Renal cortical epithelial cell (primary cell): ENCODE results near the gene KCNK7. TPM values are rescaled to one million over a fixed set of nuclear protein-coding genes. Genes with fewer than 3 reads are reported as not detected.
A peak's percentile ranks its signal among the peaks of the same experiment; 100 is the strongest.

Source experiments
- DNase-seq: peaks from one replicate; pipeline ENCODE4 v3.0.0-alpha.2; 2011; ENCODE audit warnings: low read depth
- total RNA-seq: library from RNA; depleted of rRNA; stranded (reverse); fragments of >200 nt; gene quantifications from 2 replicates; pipeline ENCODE4 v1.2.3, GENCODE V29; 2014

The KCNK7 gene
- total RNA-seq, 1 donor from 2014 or later = 0.20 TPM

DNA sequence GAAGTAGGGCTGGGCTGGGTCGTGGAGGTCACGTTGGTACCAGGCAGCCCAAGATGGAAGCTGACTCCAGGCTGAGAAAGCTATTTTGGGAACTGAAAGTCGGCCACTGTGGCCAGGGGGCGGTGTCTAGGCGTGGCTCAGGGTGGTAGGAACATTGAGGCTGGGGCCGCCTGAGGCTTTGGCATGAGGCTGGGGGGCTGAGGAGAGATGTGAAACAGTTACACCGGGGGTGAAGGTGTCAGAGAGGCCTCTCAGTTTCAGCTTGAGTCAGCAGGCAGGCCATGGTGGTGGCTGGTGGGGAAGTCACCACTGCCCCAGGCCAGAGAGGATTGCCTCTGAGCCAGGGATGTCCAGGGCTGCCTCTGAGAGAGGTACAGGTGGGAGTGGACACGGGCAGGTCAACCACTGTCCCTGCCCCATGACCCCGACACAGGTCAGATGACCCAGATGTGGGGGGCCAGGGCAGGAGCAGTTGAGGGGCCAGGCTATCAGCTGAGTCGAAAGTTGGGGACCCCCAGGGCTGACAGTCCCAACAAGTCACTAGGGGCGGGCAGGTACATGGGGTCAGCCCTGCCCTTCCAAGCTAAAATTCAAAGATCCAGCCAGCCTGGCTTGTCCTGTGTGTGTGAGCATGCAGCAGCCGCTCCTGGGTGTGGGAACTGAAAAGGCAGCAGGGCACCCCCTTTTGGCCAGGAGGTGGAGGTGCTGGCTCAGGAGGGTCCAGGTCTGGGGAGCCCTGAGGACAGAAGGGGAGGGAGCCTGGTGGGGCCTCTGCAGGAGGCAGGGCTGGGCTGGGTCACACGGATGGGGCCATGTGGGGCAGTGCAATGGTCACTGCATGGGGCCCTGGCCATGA, 7.2 kb downstream of the KCNK7 start:
- peak; percentile 40 for DNase-seq

DNA sequence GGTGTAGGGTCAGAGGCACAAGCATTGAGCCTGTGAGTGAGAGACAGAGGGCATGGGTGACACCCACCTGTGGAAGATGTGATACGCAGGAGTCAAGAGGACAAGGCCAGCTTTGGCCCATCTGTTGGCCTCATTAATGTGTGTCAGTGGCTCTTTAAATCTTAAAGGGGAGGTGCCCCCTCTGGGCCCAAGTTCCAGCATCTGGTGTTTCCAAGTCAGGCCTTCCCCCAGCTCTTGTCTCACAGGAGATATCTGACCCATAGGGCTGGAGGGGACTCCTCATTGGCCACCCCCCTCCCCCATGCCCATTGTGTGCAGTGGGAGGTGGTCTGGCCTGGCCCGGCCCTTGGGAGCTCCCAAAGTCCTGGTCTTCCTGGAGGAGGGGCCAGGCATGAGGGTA, 8.9 kb downstream of the KCNK7 start:
- DNase-seq = no peak

DNA sequence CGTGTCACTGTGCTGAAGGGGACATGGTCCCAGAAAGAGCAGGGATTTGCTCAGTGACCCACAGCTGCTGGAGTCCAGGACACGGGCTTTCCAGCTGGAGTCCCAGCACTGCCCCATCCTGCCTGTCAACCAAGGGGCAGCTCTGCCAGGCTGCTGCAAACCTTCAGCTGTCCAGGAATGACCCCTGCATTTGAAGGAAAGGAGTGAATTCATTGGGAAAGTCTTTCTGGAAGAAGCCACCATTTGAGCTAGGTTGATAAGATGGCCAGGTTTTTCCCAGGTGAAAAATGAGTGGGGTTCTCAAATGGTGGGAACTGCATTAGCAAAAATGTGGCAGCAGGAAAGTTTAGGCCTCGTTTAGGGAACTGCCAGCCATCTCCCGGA, 9.4 kb downstream of the KCNK7 start:
- DNase-seq = no peak

DNA sequence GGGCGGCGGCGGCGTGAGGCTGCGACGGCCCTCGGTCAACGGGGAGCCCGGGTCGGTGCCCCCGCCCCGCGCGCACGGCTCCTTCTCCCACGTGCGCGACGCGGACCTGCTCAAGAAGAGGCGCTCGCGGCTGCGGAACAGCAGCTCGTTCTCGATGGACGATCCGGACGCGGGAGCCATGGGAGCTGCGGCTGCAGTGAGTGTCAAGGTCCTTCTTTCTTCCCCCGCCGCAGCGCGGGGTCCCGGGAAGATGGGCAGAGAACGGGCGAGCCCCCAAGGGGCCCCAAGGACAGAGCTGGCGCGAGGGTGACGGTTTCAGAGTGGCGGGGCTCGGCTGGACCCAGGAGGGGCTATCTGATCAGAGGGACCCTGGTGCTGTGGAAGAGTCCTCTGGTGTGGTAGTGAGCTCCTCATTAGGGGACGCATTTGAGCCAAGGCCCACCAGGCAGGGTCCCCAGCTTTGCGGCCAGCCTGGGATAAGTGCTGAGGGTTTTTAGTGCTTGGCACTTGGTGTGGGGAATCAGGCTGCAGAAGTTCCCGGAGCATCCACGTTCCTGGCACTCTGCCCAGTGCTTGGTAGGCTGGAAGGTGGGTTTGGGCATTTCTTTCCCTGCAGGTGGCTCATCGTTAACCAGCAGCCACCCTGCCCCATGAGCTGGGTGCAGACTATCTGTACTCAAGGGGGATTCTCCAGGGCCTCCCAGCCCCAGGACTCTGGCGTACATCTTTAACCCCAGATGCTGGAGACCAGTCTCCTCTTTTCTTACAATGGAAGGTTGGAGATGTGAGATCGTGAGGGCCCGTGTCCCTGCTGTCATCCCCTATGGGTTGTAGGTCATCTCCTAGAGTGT, 10.0 kb downstream of the KCNK7 start:
- no peak for DNase-seq

DNA sequence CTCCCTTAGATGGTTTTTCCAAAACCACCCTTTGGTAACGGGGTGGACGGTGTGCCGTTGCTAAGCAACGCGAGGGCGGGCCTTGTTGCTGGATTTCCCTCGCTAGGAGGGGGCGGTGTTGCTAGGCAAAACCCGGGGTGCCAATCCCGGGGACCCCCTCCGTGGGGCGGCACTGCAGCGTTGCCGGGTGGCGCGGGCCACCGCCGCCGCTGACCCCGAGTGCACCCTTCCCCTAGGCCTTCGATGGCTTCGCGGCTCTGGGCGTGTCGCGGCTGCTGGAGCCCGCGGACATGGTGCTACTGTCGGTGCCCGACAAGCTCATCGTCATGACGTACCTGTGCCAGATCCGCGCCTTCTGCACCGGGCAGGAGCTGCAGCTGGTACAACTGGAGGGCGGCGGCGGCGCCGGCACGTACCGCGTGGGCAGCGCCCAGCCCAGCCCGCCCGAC, 10.9 kb downstream of the KCNK7 start:
- no peak for DNase-seq

DNA sequence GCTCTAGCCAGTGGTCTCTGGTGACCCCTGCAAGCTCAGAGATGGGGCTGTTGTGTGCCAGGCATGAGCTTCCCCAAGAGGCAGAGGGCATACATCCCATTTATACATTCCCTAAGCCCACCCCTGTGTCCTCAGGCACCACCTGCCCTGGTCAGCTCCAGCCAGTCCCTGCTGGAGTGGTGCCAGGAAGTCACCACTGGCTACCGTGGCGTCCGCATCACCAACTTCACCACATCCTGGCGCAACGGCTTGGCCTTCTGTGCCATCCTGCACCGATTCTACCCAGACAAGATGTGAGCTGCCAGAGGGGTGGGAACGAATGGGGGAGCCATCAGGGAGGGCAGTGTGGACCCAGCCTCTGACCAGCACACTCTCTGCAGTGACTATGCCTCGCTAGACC, 11.5 kb downstream of the KCNK7 start:
- DNase-seq = no peak

DNA sequence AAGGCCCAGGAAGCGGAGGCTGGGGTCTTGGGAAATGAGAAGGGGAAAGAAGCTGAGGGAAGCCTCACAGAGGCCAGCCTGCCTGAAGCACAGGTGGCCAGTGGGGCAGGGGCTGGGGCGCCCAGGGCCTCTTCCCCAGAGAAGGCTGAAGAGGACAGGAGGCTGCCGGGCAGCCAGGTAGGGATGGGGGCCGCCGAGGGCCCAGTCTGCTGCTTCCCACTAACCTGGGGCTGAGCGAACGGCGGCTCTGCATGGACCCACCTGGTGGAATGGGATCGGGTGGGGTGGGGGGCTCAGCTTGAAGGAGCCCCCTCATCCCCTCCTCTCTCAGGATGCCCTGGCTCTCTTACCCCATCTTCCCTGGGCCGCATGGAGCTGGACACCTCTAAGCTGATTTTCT, 12.0 kb downstream of the KCNK7 start:
- DNase-seq = no peak

DNA sequence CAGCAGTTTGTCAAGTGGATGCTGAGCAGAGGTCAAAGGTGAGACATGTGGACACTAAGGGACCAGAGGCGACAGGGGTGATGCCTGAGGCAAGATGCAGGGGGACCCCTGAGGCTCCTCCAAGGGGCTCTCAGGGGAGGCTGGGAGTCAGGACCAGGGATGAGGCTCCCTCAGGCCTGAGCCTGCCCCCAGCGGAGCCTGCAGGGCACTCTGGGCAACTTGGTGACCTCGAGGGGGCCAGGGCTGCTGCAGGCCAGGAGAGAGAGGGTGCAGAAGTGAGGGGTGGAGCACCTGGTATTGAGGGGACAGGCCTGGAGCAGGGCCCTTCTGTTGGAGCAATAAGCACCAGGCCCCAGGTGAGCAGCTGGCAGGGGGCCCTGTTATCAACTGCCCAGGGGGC, 13.7 kb downstream of the KCNK7 start:
- no peak for DNase-seq

DNA sequence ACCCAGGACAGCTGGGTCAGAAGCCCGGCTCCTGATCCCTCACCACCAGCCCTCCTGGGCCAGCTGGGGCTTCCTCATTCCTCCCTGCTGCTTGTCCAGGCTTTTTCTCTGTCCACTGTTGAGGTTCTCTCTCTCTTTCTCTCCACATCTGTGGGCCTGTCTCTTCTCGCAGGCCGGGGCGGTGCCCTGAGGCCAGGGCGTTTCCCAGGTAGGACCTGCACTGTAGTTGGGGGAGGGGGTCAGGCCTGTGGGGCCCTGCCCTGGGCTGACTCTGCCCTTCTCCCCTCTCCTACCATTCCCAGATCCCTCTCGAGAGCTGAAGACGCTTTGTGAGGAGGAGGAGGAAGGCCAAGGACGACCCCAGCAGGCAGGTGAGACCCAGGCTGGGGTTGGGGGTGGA, 14.8 kb downstream of the KCNK7 start:
- DNase-seq = no peak

DNA sequence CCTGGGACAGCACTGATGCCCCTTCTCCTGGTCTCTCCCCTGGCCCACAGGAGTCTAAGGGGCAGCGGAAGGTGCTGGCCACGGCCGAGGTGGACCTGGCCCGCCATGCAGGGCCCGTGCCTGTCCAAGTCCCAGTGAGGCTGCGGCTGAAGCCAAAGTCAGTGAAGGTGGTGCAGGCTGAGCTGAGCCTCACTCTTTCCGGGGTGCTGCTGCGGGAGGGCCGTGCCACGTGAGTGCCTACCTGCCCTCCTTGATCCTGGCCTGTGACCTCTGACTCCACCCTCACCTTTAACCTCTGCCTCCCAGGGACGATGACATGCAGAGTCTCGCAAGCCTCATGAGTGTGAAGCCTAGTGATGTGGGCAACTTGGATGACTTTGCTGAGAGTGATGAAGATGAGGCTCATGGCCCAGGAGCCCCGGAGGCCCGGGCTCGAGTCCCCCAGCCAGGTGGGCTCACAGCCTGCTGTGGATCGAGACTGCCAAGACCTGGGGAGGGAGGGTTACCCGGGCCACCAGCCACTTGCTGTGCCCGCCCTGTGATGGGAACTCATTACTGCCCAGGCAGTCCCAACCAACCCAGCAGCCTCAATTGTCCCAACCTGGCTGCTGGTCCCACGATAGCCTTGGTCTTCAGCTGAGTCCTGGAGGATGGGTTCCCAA, 15.4 kb downstream of the KCNK7 start:
- no peak for DNase-seq

DNA sequence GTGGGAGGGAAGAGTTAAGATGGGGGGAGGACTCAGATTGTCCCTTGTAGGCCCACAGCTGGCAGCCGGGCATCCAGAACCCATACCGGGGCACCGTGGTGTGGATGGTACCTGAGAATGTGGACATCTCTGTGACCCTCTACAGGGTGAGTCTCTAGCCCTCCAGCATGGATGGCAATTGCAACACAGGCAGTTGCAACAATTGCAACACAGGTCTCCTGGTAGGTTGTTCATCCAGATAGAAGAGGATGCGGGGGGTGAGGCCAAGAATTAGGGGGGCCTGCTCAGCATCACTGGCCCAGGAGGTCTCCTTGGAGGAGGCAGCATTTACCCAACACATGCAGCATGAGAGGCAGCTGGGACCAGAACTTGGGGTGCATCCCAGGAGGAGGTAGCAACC, 16.3 kb downstream of the KCNK7 start:
- DNase-seq = no peak

DNA sequence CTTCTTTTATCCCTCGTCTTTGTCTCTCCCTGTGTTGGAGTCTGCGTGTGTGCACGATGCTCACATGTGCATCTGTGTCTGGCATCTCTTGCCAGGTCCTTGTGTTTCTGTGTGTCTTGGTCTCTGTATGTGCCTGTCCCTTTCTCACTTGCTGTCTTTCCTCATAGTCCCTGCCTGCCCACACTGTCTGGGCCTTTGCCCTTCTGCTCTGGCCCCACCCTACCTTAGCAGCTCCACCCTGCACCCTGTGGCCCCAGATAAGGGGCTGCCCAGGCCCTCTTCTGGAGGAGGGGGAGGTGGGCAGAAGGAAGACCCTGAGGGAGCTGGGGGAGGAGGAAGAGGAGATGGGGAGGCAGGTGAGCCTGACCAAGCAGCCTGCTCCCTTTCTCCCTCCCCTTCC, 16.9 kb downstream of the KCNK7 start:
- DNase-seq = no peak

DNA sequence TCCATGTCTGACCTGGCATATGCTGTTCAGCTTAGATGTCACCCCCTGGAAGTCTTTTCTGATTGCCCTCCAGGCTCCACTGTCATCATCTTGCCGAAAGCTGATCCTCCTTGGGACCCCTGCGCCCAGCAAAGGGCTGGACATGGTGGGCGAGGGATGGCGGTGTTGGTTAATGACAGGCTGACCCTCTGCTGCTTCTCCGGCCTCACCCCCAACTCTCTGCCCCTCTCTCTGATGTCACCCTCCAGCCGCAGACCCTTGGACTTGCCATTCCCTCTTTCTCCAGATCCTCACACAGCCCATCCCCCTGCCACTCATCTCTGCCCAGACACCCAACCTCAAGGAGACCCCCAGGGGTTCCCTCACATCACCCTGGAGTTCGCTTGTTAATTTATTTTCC, 17.5 kb downstream of the KCNK7 start:
- DNase-seq = no peak

DNA sequence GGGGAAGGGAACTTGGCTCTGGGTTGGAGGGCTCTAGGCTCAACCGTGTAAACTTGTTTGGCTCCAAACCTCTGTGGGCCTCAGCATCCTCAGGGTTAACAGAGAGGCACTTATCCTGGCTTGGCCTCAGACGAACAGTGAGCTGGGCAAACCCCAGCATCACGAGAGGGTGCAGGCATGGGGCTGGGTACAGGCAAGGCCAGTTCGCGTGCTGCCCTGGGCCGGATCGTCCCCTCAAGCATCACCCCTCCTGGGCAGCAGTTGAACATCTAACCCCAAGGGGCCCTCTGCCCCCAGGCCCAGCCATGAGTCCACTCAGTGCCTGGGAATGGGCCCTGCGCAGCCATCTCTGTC, 17.9 kb downstream of the KCNK7 start:
- DNase-seq = no peak

DNA sequence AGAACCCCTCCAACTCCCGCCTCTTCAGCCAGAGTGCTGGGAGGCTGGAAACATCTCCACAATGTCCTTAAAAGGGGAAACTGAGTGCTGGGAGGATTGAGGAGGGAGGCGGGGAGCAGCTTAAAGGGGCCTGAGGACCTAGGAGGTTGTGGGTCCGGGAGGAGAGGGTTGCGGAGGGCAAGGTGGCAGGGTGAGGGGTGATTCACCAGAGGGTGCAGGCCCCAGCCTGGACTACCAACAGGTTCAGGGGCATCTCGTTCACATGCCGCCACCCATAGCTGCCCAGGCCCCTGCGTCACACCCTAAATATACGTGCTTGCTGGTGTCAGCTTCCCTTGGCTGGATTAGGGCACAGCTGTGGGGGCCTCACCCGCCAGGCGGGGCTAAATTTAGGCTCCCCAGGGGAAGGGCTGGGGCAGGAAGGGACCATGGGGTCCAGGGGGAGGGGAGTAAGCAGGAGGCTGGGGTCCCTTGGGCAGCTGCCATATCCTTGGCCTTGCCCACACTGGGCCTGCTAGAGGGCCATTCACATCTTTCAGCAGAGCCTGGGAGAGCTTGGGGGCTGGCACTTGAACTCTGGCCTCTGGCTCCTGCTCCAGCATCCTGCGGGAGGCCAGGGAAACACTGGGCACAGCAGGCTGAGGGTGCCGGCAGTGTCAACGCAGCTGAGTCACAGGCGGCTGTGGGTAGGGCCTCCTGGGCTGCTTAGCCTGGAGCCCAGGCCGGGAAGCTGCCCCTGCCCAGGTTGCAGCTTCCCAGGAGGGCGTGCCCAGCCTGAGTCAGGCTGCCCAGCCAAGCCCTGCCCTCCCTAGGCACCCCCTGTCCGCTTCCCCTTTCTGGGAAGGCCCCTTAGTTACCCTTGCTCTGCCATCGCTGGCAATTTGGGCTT, 18.5 kb downstream of the KCNK7 start:
- DNase-seq = peak; percentile 76

DNA sequence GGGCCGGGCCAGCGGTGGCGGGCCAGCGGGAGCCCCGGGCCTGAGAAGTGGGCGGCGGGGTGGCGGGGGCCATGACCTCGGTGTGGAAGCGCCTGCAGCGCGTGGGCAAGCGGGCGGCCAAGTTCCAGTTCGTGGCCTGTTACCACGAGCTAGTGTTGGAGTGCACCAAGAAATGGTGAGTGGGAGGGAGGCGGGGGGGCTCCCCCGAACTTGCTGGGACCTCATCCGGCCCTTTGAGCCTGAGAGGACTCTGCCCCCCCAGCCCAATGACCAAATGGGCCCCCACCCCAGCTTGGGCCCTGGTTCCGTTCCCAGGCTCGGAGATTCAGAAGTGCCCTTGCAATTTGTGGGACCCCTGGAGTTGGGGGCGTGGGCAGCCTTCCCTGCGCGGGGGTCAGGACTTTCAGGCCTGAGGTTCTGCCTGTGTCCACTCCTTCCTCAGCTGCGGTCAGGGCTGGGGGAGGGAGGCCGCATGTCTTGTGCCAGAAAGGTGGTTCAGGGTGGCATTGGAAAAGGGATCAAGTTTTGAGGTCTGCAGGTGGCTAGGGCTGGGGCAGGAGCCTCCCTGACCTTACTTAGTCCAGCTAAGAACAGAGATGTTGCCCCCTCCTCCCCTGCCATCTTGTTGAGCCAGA, 19.3 kb downstream of the KCNK7 start:
- DNase-seq = no peak

DNA sequence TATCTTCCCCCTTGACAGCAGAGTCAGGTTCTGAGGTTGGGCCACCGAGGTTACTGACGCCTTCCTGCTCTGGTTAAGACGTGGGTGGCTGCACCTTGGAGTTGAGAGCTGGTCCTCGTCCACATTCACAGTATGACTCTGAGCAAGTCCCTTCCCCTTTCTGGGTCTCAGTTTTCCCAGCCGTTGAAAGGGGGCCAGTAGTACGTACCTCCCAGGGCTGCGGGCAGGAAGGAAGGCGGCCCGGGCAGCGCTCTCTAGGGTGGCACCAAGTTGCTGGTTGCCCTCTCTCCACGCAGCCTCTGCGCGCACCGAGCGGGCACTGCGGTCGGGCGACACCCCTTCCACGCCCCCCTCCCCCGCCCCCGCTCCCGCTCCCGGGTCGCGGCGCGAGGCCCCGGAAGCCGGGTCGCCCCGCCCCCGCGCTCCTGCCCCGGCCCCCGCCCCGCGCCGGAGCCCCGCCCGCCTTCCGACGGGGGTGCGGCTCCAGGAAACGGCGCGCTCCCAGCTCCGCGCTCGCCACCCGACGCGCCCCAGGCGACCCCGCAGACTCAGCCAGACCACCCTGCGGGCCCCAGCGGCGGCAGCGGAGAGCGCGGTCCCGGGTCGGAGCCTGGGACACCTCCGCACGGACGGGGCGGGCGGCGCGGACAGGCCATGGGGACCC, 19.9 kb downstream of the KCNK7 start, which contains the start of gene EHBP1L1:
Gene EHBP1L1 (plus strand): TSS at position 486 of the 664 bp plus-strand sequence. CDS start 250 bp downstream, outside the sequence.
- peak; percentile 57 for DNase-seq

DNA sequence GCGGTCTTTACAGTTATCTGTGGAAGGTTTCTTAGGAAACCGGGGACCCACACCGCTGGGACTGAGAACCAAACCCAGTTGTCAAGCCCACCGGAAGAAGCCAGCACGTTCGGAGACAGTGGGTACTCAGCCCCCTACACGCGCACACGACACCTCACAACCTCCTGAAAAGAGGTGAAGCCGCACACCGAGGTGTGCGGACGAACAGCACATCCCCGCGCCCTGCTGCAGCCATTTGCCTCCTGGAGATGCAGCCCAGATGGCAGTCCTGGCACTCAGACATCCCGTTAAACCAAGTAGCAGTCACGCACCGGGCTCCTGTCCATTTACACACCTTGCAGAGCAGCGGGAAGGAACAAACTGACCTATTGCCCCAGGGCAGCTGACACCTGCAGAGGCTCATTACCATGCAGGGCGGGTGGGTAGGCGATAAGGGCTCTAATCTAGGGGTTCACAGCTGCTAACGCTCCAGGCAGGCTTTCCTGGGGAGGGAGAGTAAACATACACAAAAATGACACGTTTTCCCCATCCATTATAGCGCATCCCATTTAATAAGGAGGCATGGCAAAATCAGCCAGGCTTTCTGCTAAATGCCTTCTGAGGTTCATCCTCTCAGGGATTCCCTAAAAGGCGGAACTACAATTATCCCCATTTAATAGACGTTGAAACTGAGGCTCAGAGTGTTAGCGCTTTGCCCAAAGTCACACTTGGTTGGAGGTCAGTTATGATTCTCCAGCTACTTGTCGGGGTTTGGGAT, 20.6 kb downstream of the KCNK7 start:
- DNase-seq = peak; percentile 26

DNA sequence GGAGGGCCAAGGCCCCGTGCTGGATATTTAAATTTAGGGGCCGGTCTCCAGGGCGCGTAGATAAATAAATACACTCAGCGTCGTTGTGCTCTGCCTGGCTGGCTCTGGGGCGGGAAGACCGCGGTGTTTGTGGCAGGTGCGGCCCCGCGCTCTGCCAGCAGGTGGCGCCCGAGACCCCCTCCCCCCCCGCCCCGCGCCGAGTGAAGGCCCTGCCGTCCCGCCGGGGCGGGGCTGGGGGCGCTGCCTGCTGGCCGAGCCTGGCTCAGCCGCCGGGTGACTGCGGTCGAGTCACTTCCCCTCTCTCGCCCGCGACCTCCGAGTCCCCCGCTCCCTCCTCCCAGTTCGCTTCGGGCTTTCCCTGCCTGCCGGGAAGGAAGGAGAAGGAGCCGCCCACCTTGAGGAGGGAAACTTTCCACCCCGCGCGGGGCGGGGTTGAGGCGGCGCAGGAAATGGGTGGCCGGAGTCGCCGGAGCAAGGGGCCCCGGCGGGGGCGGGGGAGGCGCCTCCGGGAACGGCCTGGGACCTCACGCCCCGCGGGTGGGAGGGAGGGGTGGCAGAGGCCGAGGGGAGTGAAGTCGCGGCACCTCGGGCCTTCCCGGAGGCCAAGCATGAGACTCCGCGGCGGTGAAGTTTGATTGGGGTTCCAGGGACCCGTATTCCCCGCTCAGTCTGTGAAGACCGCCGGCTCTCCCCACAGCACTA, 21.3 kb downstream of the KCNK7 start:
- peak; percentile 85 for DNase-seq
